22Rv1 (cell line): ENCODE data around the gene CHST8.

ENCODE experiments used
- ZFX ChIP-seq: fragments of 450-650 bp; IDR thresholded peaks from 2 replicates; pipeline ENCODE4 v1.6.1; 2017; ENCODE audit warnings: antibody characterized with exemption, borderline replicate concordance
- TF ChIP-seq, protein P1 (sequence below): fragments of 450-650 bp; IDR thresholded peaks from 2 replicates; pipeline ENCODE4 v1.5.1; 2017; ENCODE audit warnings: mild to moderate bottlenecking

- TF ChIP-seq, protein P1, sequence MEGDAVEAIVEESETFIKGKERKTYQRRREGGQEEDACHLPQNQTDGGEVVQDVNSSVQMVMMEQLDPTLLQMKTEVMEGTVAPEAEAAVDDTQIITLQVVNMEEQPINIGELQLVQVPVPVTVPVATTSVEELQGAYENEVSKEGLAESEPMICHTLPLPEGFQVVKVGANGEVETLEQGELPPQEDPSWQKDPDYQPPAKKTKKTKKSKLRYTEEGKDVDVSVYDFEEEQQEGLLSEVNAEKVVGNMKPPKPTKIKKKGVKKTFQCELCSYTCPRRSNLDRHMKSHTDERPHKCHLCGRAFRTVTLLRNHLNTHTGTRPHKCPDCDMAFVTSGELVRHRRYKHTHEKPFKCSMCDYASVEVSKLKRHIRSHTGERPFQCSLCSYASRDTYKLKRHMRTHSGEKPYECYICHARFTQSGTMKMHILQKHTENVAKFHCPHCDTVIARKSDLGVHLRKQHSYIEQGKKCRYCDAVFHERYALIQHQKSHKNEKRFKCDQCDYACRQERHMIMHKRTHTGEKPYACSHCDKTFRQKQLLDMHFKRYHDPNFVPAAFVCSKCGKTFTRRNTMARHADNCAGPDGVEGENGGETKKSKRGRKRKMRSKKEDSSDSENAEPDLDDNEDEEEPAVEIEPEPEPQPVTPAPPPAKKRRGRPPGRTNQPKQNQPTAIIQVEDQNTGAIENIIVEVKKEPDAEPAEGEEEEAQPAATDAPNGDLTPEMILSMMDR: no peak
- TF ChIP-seq ZFX: no peak
Measured at GRCh38 chr19:33802801-33803200, 181.0 kb downstream of the CHST8 start.
